GM21737 (cell line): ENCODE measurements around the gene DEPDC5.
"Not testable (repeated sequence)": the region's sequence is repeated elsewhere in the genome, so short reads cannot be mapped to it uniquely, and the experiment has no call there.

Source experiments
- ATAC-seq: cut with Tn5 transposase; IDR thresholded peaks from one replicate; pipeline ENCODE4 v1.9.1; 2021; ENCODE audit warnings: mild to moderate bottlenecking, moderate library complexity; ENCODE audit not compliant: unreplicated experiment

DEPDC5 gene

DNA sequence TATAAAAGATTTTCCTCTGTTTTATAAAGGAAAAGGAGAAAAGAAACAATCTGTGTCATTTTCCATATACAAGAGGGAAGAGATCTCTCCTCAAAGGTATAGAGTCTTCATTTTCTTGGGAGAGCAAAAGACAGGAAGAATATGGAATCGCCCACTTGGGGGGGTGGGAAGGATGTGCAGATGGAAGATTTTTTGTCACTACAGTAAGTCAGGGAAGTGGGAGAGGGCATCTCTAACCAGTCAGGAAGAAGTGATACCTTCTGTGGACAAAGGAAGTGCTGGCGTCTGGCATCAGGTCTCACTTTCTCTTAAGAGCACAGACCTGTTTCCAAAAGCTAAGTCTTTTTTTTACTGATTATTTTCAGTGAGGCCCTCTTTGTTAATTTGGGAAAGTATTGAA is 5.3 kb upstream of the DEPDC5 start:
- ATAC-seq, result no peak

- ATAC-seq, result peak; percentile 56
These were observed 4.0 kb upstream of the DEPDC5 start, which contains the start of gene PRR14L for GRCh38 chr22:31749636-31750364. TSS of gene PRR14L (minus strand) at chr22:31750132. CDS start at chr22:31738860, 11,272 bp downstream.

GRCh38 chr22:31750365-31751284 is 3.2 kb upstream of the DEPDC5 start:
- ATAC-seq, result no peak

DNA sequence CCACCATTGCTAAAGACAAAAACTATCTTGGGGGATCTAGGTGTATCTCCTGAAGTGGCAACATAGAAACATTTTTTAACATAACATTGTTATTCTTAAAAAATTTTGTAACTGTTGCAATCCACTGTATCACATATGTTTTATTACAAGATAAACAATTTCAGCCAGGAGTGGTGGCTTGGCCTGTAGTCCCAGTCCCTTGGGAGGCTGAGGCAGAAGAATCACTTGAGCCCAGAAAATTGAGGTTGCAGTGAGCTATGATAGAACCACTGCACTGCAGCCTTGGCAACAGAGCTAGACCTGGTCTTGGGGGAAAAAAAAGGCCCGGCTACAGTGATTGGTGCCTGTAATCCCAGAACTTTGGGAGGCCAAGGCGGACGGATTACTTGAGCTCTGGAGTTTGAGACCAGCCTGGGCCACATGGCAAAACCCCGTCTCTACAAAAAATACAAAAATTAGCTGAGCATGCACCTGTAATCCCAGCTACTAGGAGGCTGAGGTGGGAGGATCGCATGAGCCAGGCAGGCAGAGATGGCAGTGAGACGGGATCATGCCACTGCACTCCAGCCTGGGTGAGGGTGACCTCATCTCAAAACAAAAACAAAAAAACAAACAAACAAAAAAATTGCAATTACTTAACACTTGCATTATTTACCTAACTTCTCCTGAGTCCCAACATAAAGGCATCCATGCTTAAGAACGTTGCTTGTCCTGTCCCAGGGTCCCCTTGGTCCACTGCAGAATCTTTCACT is 1.5 kb upstream of the DEPDC5 start:
- ATAC-seq, result no peak

DNA sequence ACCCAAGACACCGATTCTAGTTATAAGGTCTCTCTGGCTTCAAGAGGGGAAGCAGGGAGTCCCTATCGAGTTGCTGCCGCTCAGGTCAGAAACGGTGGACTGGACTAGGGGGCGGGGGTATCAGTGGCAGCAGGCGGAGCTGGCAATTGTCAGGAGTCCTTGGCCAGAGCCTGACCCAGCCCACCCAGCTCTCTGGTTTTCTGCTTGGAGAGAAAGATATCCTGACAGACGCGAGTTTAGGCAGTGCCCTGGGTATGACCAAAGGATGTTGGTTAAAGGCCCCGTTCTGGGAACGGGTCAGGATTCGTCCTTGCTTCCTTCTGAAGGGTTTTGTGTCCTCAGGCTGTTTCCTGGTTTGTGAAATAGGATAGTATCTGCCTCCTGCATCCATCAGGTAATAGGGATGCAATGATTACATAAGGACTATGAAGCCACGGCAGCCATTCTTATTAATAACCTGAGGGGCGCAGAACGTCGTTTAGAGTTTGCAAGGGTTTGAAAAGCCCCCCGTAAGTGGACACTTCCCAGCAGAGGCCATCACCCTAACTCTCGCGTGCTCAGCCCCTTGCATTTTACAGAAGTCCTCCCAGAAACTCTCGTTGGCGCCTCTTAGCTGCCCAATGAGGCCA is 700 bp upstream of the DEPDC5 start:
- peak; percentile 6 for ATAC-seq

DNA sequence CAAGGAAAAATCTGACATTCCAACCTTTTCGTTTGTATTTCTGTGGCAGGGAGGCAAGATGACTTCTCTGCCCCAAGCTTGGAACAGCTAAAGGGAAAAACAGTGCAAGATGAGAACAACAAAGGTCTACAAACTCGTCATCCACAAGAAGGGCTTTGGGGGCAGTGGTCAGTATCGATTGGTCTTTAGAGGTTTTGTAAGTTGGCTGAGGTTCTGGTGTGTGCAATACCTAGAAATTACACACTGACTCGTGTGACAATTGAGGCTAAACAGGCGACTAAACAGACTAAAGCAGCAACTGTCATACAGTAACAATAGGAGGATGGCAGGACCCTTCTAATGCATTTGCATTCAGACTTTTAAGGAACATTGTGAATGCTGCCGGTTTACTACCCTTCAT is 994 bp downstream of the DEPDC5 start:
- ATAC-seq, result no peak

- no peak for ATAC-seq
These were observed 3.4 kb downstream of the DEPDC5 start for GRCh38 chr22:31757265-31757664.

DNA sequence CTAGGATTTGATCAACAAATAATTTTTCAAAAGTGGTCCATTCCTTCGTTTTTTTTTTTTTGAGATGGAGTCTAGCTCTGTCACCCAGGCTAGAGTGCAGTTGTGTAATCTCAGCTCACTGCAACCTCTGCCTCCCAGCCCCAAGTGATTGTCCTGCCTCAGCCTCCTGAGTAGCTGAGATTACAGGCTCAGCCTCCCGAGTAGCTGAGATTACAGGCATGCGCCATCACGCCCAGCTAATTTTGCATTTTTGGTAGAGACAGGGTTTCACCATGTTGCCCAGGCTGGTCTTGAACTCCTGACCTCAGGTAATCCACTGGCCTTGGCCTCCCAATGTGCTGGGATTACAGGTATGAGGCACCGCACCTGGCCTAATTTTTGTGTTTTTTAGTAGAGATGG is 5.0 kb downstream of the DEPDC5 start:
- ATAC-seq, result not testable (repeated sequence)

DNA sequence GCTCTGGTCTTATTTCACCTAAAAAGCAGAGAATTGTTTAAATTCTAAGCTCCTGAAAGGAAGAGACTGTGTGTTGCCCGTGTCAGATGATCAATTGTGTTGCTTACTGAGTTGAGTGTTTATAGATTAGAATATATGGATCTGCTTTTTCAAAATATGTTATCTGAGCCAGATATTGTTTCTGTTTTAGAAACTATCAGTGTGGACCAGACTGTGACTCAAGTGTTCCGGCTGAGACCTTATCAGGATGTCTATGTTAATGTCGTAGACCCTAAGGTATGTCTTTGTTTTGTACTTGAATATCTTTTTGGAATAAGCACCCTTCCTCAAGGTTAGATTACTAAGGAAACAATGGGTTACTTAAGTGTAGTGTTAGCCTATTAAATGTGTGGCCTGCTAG is 11.0 kb downstream of the DEPDC5 start:
- no peak for ATAC-seq

- ATAC-seq, result no peak
These were observed 14.7 kb downstream of the DEPDC5 start for GRCh38 chr22:31768422-31769059.

DNA sequence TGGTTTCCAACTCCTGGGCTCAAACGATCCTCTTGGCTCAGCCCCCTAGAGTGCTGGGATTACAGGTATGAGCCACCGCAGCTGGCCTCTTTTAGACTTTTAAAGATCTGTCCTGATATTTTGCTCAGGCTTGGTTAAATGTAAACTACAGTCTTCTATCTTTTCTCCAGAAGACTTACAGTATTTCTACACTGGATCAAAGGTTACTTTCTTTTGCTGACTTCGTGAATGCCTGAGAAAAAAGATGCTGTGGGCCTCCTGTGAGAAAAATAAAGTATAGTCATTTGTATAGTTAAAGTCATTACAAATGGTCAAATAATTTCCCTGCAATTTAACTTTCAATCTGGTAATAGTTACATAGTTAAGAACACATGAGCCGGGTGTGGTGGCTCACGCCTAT is 19.6 kb downstream of the DEPDC5 start:
- no peak for ATAC-seq

- ATAC-seq, result no peak
These were observed 22.4 kb downstream of the DEPDC5 start for GRCh38 chr22:31776231-31776630.

GRCh38 chr22:31789803-31790202 is 36.0 kb downstream of the DEPDC5 start:
- ATAC-seq, result no peak

GRCh38 chr22:31790240-31790639 is 36.4 kb downstream of the DEPDC5 start:
- peak; percentile 61 for ATAC-seq

DNA sequence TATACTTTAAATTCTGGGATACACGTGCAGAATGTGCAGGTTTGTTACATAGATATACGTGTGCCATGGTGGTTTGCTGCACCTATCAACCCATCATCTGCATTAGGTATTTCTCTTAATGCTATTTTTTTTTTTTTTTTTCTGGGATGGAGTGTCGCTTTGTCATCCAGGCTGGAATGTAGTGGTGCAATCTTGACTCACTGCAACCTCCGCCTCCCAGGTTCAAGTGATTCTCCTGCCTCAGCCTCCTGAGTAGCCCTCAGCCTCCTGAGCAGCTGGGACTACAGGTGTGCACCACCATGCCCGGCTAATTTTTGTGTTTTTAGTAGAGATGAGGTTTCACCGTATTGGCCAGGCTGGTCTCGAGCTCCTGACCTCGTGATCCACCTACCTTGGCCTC is 45.5 kb downstream of the DEPDC5 start:
- ATAC-seq, result not testable (repeated sequence)

- ATAC-seq, result no peak
These were observed 46.2 kb downstream of the DEPDC5 start for GRCh38 chr22:31800065-31800464.

- ATAC-seq, result not testable (repeated sequence)
These were observed 47.0 kb downstream of the DEPDC5 start for GRCh38 chr22:31800861-31801260.

GRCh38 chr22:31802575-31802974 is 48.8 kb downstream of the DEPDC5 start:
- no peak for ATAC-seq

DNA sequence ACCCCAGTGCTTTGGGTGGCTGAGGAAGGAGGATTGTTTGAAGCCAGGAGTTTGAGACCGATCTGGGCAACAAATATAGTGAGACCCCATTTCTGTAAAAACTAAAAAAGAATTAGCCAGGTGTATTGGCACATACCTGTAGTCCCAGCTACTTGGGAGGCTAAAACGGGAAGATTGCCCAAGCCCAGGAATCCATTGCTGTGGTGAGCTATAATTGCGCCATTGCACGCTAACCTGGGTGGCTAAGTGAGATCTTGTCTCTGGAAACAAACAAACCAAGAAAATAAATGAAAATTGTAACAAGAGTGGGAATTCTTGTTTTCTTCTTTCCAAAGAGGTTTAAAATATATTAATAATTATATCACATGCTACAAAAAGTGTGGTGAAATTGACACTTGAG is 52.9 kb downstream of the DEPDC5 start:
- ATAC-seq, result no peak

GRCh38 chr22:31812977-31813605 is 59.3 kb downstream of the DEPDC5 start:
- ATAC-seq, result no peak
